ENCODE measurements around the gene ROBO2. TPM values are rescaled to one million over a fixed set of nuclear protein-coding genes. Genes with fewer than 3 reads are reported as not detected.

ROBO2 gene
- total and polyA plus RNA-seq, 2 experiments from 2014 or later = 1.5 to 7.8 TPM

DNA sequence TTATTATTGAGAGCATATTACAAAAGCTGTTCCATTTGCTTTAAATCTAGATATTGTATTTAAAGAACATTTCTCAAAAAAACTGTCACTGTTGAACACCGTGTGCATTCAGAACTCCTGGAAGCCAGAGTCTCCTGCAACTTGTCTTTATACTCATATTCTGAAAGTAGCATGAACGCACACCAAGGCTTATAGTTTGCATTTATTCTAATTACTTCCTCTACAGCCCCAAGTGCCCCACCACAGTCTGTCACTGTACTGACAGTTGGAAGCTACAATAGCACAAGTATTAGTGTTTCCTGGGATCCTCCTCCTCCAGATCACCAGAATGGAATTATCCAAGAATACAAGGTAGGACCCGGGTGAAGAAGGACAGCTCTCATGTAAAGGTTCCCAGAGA, 537.4 kb downstream of the ROBO2 start:
- Mint-ChIP-seq H3K27me3 (ENCODE audit: insufficient read depth, low read depth, poor library complexity) (no peaks in the 10 kb centered on the region), H3K27ac (no peak overlapping the region), H3K4me1 (no peaks in the 10 kb centered on the region), H3K4me3 (no peak overlapping the region), H3K9me3 (no peaks in the 10 kb centered on the region), H3K36me3 (ENCODE audit: low read depth) (no peaks in the 10 kb centered on the region)
- TF ChIP-seq ETS1 (IDR thresholded peaks at IDR 0.05) (no peak), POLR2AphosphoS5 (IDR thresholded peaks at IDR 0.05; ENCODE audit: low read depth) (no peak), CTCF (conservative IDR thresholded peaks at IDR 0.05; ENCODE audit: low read depth in 2 of 2) (no peak), EZH2phosphoT487 (IDR thresholded peaks at IDR 0.05; ENCODE audit: unreplicated experiment) (no peak), CREB1 (CRISPR knock-in tag; IDR thresholded peaks at IDR 0.05; ENCODE audit: low read depth) (no peak), JUNB (IDR thresholded peaks at IDR 0.05; ENCODE audit: unreplicated experiment) (no peak), ZNF331 (CRISPR knock-in tag; IDR thresholded peaks at IDR 0.05; ENCODE audit: low read depth) (no peak), EZH2 (IDR thresholded peaks at IDR 0.05; ENCODE audit: low read depth, unreplicated experiment) (no peak), STAT1 (IDR thresholded peaks at IDR 0.05; ENCODE audit: unreplicated experiment) (no peak), ZNF462 (CRISPR knock-in tag; IDR thresholded peaks at IDR 0.05) (no peak), NANOG (IDR thresholded peaks at IDR 0.05; ENCODE audit: borderline replicate concordance) (no peak), ZNF114 (CRISPR knock-in tag; IDR thresholded peaks at IDR 0.05) (no peak)
- TF ChIP-seq, protein P1, sequence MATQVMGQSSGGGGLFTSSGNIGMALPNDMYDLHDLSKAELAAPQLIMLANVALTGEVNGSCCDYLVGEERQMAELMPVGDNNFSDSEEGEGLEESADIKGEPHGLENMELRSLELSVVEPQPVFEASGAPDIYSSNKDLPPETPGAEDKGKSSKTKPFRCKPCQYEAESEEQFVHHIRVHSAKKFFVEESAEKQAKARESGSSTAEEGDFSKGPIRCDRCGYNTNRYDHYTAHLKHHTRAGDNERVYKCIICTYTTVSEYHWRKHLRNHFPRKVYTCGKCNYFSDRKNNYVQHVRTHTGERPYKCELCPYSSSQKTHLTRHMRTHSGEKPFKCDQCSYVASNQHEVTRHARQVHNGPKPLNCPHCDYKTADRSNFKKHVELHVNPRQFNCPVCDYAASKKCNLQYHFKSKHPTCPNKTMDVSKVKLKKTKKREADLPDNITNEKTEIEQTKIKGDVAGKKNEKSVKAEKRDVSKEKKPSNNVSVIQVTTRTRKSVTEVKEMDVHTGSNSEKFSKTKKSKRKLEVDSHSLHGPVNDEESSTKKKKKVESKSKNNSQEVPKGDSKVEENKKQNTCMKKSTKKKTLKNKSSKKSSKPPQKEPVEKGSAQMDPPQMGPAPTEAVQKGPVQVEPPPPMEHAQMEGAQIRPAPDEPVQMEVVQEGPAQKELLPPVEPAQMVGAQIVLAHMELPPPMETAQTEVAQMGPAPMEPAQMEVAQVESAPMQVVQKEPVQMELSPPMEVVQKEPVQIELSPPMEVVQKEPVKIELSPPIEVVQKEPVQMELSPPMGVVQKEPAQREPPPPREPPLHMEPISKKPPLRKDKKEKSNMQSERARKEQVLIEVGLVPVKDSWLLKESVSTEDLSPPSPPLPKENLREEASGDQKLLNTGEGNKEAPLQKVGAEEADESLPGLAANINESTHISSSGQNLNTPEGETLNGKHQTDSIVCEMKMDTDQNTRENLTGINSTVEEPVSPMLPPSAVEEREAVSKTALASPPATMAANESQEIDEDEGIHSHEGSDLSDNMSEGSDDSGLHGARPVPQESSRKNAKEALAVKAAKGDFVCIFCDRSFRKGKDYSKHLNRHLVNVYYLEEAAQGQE (IDR thresholded peaks at IDR 0.05; ENCODE audit: unreplicated experiment) = no peak
- no peak for DNase-seq (ENCODE audit: low spot score)
- H3F3A ChIP-seq (replicated peaks; ENCODE audit: low read depth) = no peaks in the 10 kb centered on the region
- no peak overlapping the region for H2AFZ ChIP-seq
- no peaks in the 10 kb centered on the region for H3K4me1 ChIP-seq (ENCODE audit: insufficient read depth)
- no peaks in the 10 kb centered on the region for H3K9me2 ChIP-seq (ENCODE audit: insufficient read depth)
- H3K27ac ChIP-seq (ENCODE audit: low read depth) = no peak overlapping the region
- no peak overlapping the region for H3K4me2 ChIP-seq
- H3K4me3 ChIP-seq = no peak overlapping the region
- H3K79me2 ChIP-seq (replicated peaks; ENCODE audit: insufficient read depth) = no peaks in the 10 kb centered on the region
- no peaks in the 10 kb centered on the region for H3K27me3 ChIP-seq (ENCODE audit: insufficient read depth)
- no peaks in the 10 kb centered on the region for H4K20me1 ChIP-seq (replicated peaks; ENCODE audit: insufficient read depth)
- no peak for ATAC-seq
- H3K36me3 ChIP-seq (ENCODE audit: insufficient read depth) = no peaks in the 10 kb centered on the region
